Keratinocyte (primary cell): ENCODE data around the gene SLC35A5. TPM values are rescaled to one million over a fixed set of nuclear protein-coding genes. Genes with fewer than 3 reads are reported as not detected.

Source experiments
- DNase-seq: peaks from one replicate; pipeline ENCODE4 v3.0.0-alpha.2; 2011; ENCODE audit warnings: low read depth, missing footprints, low spot score
- FAIRE-seq: peaks from 2 replicates; lab custom pipeline; 2011; peaks lifted over from hg19 to GRCh38; lab: Jason Lieb, UNC
- H2AFZ ChIP-seq: 2 replicates; pipeline ENCODE4 v1.6.0; 2012; ENCODE audit warnings: low read length, control low read depth, inconsistent platforms; ENCODE audit not compliant: control insufficient read depth
- H3K27ac ChIP-seq: 2 replicates; pipeline ENCODE4 v1.5.1; 2011; ENCODE audit warnings: low read length; ENCODE audit not compliant: control insufficient read depth, insufficient read depth
- H3K27me3 ChIP-seq: 3 replicates; pipeline ENCODE4 v1.6.0; 2011; ENCODE audit warnings: low read length; ENCODE audit not compliant: control insufficient read depth, insufficient read depth; ENCODE audit errors: extremely low read depth
- H3K36me3 ChIP-seq, 2 experiments: 2 replicates in 1 of 2; 3 replicates in 1 of 2; pipeline ENCODE4 v1.5.1; 2011; ENCODE audit warnings: low read length in 2 of 2, mild to moderate bottlenecking in 1 of 2; ENCODE audit not compliant: control insufficient read depth in 2 of 2, insufficient read depth in 2 of 2; ENCODE audit errors: extremely low read depth in 1 of 2
- H3K4me1 ChIP-seq: 3 replicates; pipeline ENCODE4 v1.5.1; 2011; ENCODE audit warnings: low read length; ENCODE audit not compliant: control insufficient read depth, insufficient read depth; ENCODE audit errors: extremely low read depth
- H3K4me2 ChIP-seq: 3 replicates; pipeline ENCODE4 v1.6.0; 2011; ENCODE audit warnings: low read depth, low read length; ENCODE audit not compliant: control insufficient read depth, insufficient read depth; ENCODE audit errors: extremely low read depth
- H3K4me3 ChIP-seq, 3 experiments: fragments of 200-600 bp in 1 of 3; sonication (generic) in 1 of 3; 2 replicates in 2 of 3; 3 replicates in 1 of 3; pipeline ENCODE4 v1.5.1; 2011 to 2016; ENCODE audit warnings: low read length in 3 of 3, mild to moderate bottlenecking in 3 of 3, control low read depth in 2 of 3, inconsistent platforms in 1 of 3, low read depth in 1 of 3, mixed read lengths in 1 of 3, mixed run types in 1 of 3, moderate library complexity in 1 of 3; ENCODE audit not compliant: control insufficient read depth in 2 of 3, insufficient read depth in 2 of 3; ENCODE audit errors: extremely low read depth in 1 of 3
- H3K79me2 ChIP-seq: 2 replicates; pipeline ENCODE4 v1.6.0; 2012; ENCODE audit warnings: low read length; ENCODE audit not compliant: control insufficient read depth, insufficient read depth
- H3K9ac ChIP-seq: 3 replicates; pipeline ENCODE4 v1.6.0; 2011; ENCODE audit warnings: low read length; ENCODE audit not compliant: control insufficient read depth, insufficient read depth; ENCODE audit errors: extremely low read depth
- H3K9me1 ChIP-seq: 3 replicates; pipeline ENCODE4 v1.6.0; 2011; ENCODE audit warnings: low read length; ENCODE audit not compliant: control insufficient read depth, insufficient read depth; ENCODE audit errors: extremely low read depth
- H3K9me3 ChIP-seq: 2 replicates; pipeline ENCODE4 v1.5.1; 2012; ENCODE audit warnings: low read depth, low read length; ENCODE audit not compliant: control insufficient read depth
- H4K20me1 ChIP-seq: 3 replicates; pipeline ENCODE4 v1.6.0; 2011; ENCODE audit warnings: low read length; ENCODE audit not compliant: control insufficient read depth, insufficient read depth; ENCODE audit errors: extremely low read depth
- EZH2 ChIP-seq: IDR thresholded peaks from one replicate; pipeline ENCODE4 v1.6.1; 2012; ENCODE audit warnings: inconsistent platforms, mild to moderate bottlenecking, low read length, moderate library complexity
- dilution Hi-C: fragments of 300-500 bp; cut with MboI; formaldehyde crosslinking; loops from one replicate; pipeline ENCODE4 v1.7.0; 2020; ENCODE audit warnings: low sequenced_read_pairs; ENCODE audit not compliant: extremely low pct_ligation_motif_present
- polyA plus RNA-seq, 5 experiments: library from polyadenylated mRNA; depleted of rRNA in 3 of 5; stranded (reverse) in 3 of 5; stranded (forward) in 1 of 5; unstranded in 1 of 5; fragments of >200 nt; gene quantifications; 1 replicate in 1 of 5; 2 replicates in 3 of 5; 3 replicates in 1 of 5; pipeline versions ENCODE4 v1.2.1 to v1.2.3, GENCODE V29; 2011 to 2012; ENCODE audit warnings: missing spikeins in 2 of 5, low read depth in 1 of 5, low replicate concordance in 1 of 5
- TF ChIP-seq, protein P1 (sequence below), 3 experiments: IDR thresholded peaks in 1 of 3; conservative IDR thresholded peaks in 1 of 3; optimal IDR thresholded peaks in 1 of 3; 2 replicates in 2 of 3; 3 replicates in 1 of 3; pipeline versions ENCODE3 to v1.5.1; 2011; ENCODE audit warnings: low read length in 3 of 3, mild to moderate bottlenecking in 3 of 3, moderate library complexity in 2 of 3, control low read depth in 1 of 3, inconsistent platforms in 1 of 3; ENCODE audit not compliant: insufficient read depth in 2 of 3; ENCODE audit errors: extremely low read depth in 1 of 3

The SLC35A5 gene
- polyA plus RNA-seq, 1 donor (not counting 4 experiments of a cell fraction or from before 2014, with no cell fraction given): 31.8 TPM

DNA sequence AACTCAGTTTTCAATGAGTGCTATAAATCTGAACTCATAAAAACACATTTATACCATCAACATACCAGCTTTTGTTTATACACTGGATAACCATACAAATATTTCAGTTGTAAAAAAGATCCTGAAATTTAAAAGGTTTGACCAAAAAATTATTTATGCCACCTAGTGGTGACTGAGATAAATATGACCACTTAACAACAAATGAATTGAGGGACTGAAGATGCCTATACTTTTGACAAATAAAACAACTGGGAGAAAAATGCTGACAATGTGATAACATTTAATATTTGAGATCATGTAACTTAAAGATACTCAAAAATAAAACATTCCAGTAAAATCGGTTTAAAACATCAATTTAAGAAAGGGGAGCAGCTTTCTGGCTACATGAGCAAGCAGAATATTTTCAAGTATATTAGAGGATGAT lies 30.5 kb upstream of the SLC35A5 start:
- FAIRE-seq: no peak

DNA sequence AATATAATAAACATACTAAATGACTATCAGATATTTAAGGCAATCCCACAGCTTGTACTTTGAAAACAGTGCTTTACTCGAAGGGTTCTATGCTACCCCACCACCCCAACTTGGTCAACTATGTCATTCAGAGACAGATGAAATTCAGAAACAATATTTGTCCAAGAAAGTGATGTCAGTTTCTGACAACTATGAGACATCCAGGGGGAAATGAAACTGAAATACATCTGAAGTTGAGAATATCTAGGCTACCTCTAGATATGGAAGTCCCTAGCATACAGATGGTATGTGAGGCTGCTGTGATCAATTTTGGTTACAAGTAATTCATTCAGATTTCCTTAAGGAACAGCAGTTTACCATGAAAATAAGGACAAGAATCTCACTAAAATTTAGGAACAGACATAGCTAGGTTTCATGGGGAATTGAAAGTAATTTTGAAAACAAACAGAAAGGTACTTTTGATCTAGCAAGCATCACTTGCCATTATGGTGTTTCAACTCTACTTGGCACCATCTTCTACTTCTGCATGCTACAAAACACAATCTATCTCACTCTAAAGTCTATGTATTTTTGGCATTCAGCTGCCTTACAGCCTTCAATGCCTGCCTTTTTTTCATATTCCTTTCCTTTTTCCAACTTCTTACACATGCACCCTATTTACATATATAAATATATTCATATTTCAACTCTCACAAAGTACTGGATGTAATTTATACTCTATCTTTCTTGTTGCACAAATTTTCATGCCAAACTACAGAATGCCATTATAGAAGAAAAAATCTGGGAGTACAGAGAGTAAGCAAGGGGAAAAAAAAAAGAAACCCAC lies 21.8 kb upstream of the SLC35A5 start:
- dilution Hi-C loops: no loop called here
- Histone ChIP-seq H4K20me1 (no peaks in the 10 kb centered on the region), H3K9me3 (no peaks in the 10 kb centered on the region), H3K27ac (no peak overlapping the region), H3K36me3 (peaks cover 0 to 4% of the 10 kb centered on the region in 2 experiments), H3K9ac (no peak overlapping the region), H3K79me2 (no peaks in the 10 kb centered on the region), H3K4me2 (no peak overlapping the region), H3K4me3 (no peak overlapping the region), H3K9me1 (no peaks in the 10 kb centered on the region), H3K27me3 (no peaks in the 10 kb centered on the region), H2AFZ (no peak overlapping the region), H3K4me1 (no peaks in the 10 kb centered on the region)
- FAIRE-seq (no peak), DNase-seq (no peak)
- TF ChIP-seq, protein P1, sequence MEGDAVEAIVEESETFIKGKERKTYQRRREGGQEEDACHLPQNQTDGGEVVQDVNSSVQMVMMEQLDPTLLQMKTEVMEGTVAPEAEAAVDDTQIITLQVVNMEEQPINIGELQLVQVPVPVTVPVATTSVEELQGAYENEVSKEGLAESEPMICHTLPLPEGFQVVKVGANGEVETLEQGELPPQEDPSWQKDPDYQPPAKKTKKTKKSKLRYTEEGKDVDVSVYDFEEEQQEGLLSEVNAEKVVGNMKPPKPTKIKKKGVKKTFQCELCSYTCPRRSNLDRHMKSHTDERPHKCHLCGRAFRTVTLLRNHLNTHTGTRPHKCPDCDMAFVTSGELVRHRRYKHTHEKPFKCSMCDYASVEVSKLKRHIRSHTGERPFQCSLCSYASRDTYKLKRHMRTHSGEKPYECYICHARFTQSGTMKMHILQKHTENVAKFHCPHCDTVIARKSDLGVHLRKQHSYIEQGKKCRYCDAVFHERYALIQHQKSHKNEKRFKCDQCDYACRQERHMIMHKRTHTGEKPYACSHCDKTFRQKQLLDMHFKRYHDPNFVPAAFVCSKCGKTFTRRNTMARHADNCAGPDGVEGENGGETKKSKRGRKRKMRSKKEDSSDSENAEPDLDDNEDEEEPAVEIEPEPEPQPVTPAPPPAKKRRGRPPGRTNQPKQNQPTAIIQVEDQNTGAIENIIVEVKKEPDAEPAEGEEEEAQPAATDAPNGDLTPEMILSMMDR (optimal IDR thresholded peaks at IDR 0.05 in 1 of 3, IDR thresholded peaks at IDR 0.05 in 1 of 3, conservative IDR thresholded peaks at IDR 0.05 in 1 of 3; ENCODE audit: extremely low read depth in 1 of 3, insufficient read depth in 2 of 3, low read length in 3 of 3): no peak
- no peak for TF ChIP-seq EZH2

More for the DNA sequence above, 30.5 kb upstream of the SLC35A5 start:
- dilution Hi-C loops: no loop called here
- Histone ChIP-seq H3K9me1 (no peaks in the 10 kb centered on the region), H3K4me3 (no peak overlapping the region), H3K27ac (no peak overlapping the region), H2AFZ (no peak overlapping the region), H4K20me1 (no peaks in the 10 kb centered on the region), H3K36me3 (peaks cover 5 to 8% of the 10 kb centered on the region in 2 experiments), H3K9me3 (no peaks in the 10 kb centered on the region), H3K4me2 (no peak overlapping the region), H3K27me3 (no peaks in the 10 kb centered on the region), H3K79me2 (no peaks in the 10 kb centered on the region), H3K9ac (no peak overlapping the region), H3K4me1 (no peaks in the 10 kb centered on the region)
- DNase-seq: no peak
- TF ChIP-seq, protein P1 (optimal IDR thresholded peaks at IDR 0.05 in 1 of 3, IDR thresholded peaks at IDR 0.05 in 1 of 3, conservative IDR thresholded peaks at IDR 0.05 in 1 of 3; ENCODE audit: extremely low read depth in 1 of 3, insufficient read depth in 2 of 3, low read length in 3 of 3): peak in 2 of 3 experiments; percentile 4 to 30
- no peak for TF ChIP-seq EZH2
